ENCODE results near the gene PLOD1. TPM values are rescaled to one million over a fixed set of nuclear protein-coding genes. Genes with fewer than 3 reads are reported as not detected.

PLOD1 gene
- total RNA-seq, 2 donors from 2014 or later: 73.6 to 80.2 TPM

DNA sequence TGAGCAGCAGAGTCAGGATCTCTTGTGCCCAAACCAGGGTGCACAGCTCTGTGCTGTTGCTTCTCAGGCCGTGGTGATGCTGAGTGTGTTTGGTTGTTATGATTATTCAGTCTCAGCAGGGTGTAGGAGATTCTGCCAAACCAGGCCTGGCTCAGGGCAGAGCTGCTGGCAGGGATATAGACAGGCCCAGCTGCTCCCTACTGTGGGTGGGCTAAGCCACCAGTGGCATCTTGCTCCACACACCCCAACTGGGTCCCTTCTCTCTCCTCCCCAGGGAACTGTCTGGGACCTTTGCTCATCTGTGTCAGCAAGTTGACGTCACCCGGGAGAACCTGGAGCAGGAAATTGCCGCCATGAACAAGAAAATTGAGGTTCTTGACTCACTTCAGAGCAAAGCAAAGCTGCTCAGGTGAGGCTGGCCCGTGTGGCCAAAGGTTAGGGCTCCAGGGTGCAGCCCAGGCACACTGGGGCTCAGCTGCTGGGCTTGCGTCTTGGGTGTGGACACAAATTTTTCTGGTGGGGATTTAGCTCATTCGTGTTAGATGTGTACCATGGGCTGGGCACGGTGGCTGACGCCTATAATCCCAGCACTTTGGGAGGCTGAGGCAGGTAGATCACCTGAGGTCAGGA is 74.9 kb downstream of the PLOD1 start:
- H3K27me3 ChIP-seq (replicated peaks; ENCODE audit: insufficient read depth): no peaks in the 10 kb centered on the region
- TF ChIP-seq POLR2A (IDR thresholded peaks at IDR 0.05) (no peak), POLR2AphosphoS5 (IDR thresholded peaks at IDR 0.05) (no peak)
- TF ChIP-seq, protein P1, sequence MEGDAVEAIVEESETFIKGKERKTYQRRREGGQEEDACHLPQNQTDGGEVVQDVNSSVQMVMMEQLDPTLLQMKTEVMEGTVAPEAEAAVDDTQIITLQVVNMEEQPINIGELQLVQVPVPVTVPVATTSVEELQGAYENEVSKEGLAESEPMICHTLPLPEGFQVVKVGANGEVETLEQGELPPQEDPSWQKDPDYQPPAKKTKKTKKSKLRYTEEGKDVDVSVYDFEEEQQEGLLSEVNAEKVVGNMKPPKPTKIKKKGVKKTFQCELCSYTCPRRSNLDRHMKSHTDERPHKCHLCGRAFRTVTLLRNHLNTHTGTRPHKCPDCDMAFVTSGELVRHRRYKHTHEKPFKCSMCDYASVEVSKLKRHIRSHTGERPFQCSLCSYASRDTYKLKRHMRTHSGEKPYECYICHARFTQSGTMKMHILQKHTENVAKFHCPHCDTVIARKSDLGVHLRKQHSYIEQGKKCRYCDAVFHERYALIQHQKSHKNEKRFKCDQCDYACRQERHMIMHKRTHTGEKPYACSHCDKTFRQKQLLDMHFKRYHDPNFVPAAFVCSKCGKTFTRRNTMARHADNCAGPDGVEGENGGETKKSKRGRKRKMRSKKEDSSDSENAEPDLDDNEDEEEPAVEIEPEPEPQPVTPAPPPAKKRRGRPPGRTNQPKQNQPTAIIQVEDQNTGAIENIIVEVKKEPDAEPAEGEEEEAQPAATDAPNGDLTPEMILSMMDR (IDR thresholded peaks at IDR 0.05): no peak
- intact Hi-C loops (cut with DNase I): no loop called here
- 91% methylated on average over 9 of the region's 9 CpGs for WGBS
- no peaks in the 10 kb centered on the region for H3K9me3 ChIP-seq
- no peak for DNase-seq (ENCODE audit: low spot score)
- no peak overlapping the region for H3K27ac ChIP-seq
- H3K4me3 ChIP-seq: no peak overlapping the region
- no peaks in the 10 kb centered on the region for H3K4me1 ChIP-seq (replicated peaks)
- peaks cover 19 to 26% of the 10 kb centered on the region in 2 donors for H3K36me3 ChIP-seq

GRCh38 chr1:12010746-12011570 is 76.4 kb downstream of the PLOD1 start:
- H3K36me3 ChIP-seq: peaks cover 16 to 18% of the 10 kb centered on the region in 2 donors
- H3K27me3 ChIP-seq (replicated peaks; ENCODE audit: insufficient read depth): no peaks in the 10 kb centered on the region
- TF ChIP-seq, protein P1 (IDR thresholded peaks at IDR 0.05): no peak
- TF ChIP-seq POLR2A (IDR thresholded peaks at IDR 0.05): no peak
- no peak for TF ChIP-seq POLR2AphosphoS5 (IDR thresholded peaks at IDR 0.05)
- no peak overlapping the region for H3K27ac ChIP-seq
- no peak overlapping the region for H3K4me3 ChIP-seq
- H3K4me1 ChIP-seq (replicated peaks): no peaks in the 10 kb centered on the region
- H3K9me3 ChIP-seq: no peaks in the 10 kb centered on the region
- DNase-seq (ENCODE audit: low spot score): no peak
- WGBS: 69% methylated on average over 16 of the region's 16 CpGs
- intact Hi-C loops (cut with DNase I): loop anchor here (10.0 kb wide), 1 partner anchor 106 kb away; no protein-coding TSS in a partner anchor

DNA sequence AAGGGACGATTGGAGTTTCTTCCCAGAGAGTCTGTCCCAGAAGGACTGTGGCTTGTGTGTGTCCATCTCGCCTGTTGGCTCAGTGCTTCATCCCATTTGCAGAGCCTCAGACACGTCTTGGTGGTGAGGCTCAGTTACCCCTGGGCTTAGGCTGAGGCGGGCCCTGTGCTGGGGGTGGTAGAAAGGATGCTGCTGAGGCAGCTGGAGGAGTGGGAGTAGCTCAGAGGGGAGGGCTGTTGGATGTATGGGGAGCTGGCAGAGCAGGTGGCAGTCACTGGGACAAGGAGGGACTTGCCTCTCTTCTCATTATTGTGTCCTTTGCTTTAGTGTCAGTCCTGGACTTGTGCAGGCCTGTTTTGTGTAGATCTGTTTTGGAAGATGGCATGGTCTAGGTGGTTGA is 77.5 kb downstream of the PLOD1 start:
- no peaks in the 10 kb centered on the region for H3K4me1 ChIP-seq (replicated peaks)
- TF ChIP-seq, protein P1 (IDR thresholded peaks at IDR 0.05): no peak
- TF ChIP-seq POLR2AphosphoS5 (IDR thresholded peaks at IDR 0.05): no peak
- no peak for TF ChIP-seq POLR2A (IDR thresholded peaks at IDR 0.05)
- no peak for DNase-seq (ENCODE audit: low spot score)
- H3K27me3 ChIP-seq (replicated peaks; ENCODE audit: insufficient read depth): no peaks in the 10 kb centered on the region
- no peak overlapping the region for H3K4me3 ChIP-seq
- 65% methylated on average over 4 of the region's 4 CpGs for WGBS
- H3K36me3 ChIP-seq: peaks cover 8 to 9% of the 10 kb centered on the region in 2 donors
- no peak overlapping the region for H3K27ac ChIP-seq
- intact Hi-C loops (cut with DNase I): loop anchor here (10.0 kb wide), 1 partner anchor 107 kb away; no protein-coding TSS in a partner anchor
- no peaks in the 10 kb centered on the region for H3K9me3 ChIP-seq

DNA sequence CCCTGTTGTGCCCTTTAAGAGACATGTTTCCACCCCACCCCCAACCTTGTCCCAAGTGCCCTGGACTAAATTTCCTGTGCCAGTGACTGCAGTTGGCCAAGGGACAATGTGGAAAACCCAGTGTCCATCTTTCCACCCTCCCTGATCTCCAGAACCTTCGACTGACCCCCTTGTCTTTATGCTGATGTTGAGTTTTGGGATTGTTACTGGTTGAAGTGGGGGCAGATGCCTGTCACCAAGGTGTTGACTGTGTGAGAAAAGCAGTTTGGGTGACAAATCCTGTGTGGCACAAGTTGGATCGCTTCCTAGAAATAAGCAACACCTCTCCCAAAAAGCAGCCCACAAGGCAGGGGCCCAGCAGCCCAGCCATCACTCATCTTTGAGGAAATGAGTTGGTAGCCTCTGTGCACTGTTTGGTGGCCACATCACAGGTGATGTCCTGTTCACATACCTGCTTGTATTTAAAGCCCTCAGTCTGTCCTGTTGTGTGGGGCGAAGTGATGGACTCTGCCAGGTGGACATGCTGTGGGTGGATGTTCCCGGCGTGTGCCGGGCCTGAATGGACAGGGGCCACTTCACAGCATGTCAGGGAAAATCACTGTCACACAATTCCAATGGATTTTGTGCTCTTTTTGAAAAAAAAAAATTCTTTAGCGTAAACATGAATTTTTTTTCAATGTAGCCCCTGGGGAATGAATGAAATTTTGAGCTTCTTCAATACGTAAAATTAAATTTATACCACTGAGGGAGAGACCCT is 78.2 kb downstream of the PLOD1 start:
- TF ChIP-seq, protein P1 (IDR thresholded peaks at IDR 0.05): no peak
- TF ChIP-seq POLR2AphosphoS5 (IDR thresholded peaks at IDR 0.05) (no peak), POLR2A (IDR thresholded peaks at IDR 0.05) (no peak)
- H3K27ac ChIP-seq: no peak overlapping the region
- peaks cover 3 to 8% of the 10 kb centered on the region in 2 donors for H3K36me3 ChIP-seq
- WGBS: 87% methylated on average over 8 of the region's 8 CpGs
- DNase-seq (ENCODE audit: low spot score): no peak
- no peaks in the 10 kb centered on the region for H3K4me1 ChIP-seq (replicated peaks)
- intact Hi-C loops (cut with DNase I): loop anchor here (10.0 kb wide), 1 partner anchor 108 kb away; no protein-coding TSS in a partner anchor
- no peaks in the 10 kb centered on the region for H3K9me3 ChIP-seq
- H3K27me3 ChIP-seq (replicated peaks; ENCODE audit: insufficient read depth): no peaks in the 10 kb centered on the region
- H3K4me3 ChIP-seq: no peak overlapping the region
